ENCODE results near the gene LSM14B. TPM values are rescaled to one million over a fixed set of nuclear protein-coding genes. Genes with fewer than 3 reads are reported as not detected.

LSM14B gene
- total RNA-seq, 1 experiment from 2014 or later, result 76.9 TPM

DNA sequence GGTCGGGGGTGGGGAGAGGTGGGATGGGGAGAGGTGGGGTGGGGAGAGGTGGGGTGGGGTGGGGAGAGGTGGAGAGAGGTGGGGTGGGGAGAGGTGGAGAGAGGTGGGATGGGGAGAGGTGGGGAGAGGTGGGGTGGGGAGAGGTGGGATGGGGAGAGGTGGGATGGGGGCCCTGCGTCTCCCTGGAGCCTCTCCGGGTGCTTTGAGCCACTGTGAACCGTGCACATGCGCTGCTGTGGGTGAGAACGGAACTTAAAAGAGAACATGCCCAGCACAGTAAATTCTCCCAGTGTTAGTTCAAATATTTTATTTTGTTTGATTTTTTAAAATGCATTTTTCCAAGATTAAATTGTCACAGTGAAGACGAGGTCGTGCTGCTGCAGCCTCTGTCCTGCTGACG lies 38.0 kb downstream of the LSM14B start:
- Mint-ChIP-seq H3K4me1 (ENCODE audit: low read depth, unreplicated experiment) (peaks cover 44% of the 10 kb centered on the region), H3K36me3 (ENCODE audit: insufficient read depth, unreplicated experiment) (peaks cover 52% of the 10 kb centered on the region), H3K27me3 (ENCODE audit: unreplicated experiment) (no peaks in the 10 kb centered on the region), H3K27ac (ENCODE audit: unreplicated experiment) (no peak overlapping the region), H3K4me3 (ENCODE audit: low read depth, unreplicated experiment) (peak overlapping the region; percentile 15), H3K9me3 (ENCODE audit: low read depth, unreplicated experiment) (no peaks in the 10 kb centered on the region)
- DNase-seq, result no peak
- TF ChIP-seq, protein P1, sequence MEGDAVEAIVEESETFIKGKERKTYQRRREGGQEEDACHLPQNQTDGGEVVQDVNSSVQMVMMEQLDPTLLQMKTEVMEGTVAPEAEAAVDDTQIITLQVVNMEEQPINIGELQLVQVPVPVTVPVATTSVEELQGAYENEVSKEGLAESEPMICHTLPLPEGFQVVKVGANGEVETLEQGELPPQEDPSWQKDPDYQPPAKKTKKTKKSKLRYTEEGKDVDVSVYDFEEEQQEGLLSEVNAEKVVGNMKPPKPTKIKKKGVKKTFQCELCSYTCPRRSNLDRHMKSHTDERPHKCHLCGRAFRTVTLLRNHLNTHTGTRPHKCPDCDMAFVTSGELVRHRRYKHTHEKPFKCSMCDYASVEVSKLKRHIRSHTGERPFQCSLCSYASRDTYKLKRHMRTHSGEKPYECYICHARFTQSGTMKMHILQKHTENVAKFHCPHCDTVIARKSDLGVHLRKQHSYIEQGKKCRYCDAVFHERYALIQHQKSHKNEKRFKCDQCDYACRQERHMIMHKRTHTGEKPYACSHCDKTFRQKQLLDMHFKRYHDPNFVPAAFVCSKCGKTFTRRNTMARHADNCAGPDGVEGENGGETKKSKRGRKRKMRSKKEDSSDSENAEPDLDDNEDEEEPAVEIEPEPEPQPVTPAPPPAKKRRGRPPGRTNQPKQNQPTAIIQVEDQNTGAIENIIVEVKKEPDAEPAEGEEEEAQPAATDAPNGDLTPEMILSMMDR (IDR thresholded peaks at IDR 0.05; ENCODE audit: unreplicated experiment), result no peak
- intact Hi-C loops (cut with micrococcal nuclease; ENCODE audit: unreplicated experiment), result no loop called here
- no TSS peak for BruUV-seq (replicated peaks)
- CTCF ChIA-PET, result interaction anchor here (0.6 kb wide), 1 partner anchor 454 kb away, joined by 7 read pairs; no protein-coding TSS in a partner anchor

DNA sequence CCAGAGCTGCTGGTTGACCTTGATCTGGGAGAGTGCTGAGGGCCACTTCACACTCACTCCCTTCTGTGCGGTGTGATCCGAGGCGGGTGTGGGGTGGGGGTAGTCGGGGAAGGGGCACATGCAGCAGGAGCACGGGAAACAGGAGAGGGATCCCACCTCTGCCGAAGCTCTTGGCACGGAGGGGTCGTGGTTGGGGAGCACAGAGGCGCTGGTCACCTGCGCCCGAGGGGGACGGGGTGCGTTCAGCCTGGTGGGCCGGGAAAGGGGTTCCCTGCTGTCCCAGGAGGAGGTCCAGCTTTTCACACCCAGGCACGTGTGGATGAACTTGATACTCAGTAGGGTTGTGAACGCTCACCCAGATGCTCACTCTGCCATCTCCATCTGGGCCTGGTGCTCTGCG lies 38.6 kb downstream of the LSM14B start:
- H3K36me3 Mint-ChIP-seq (ENCODE audit: insufficient read depth, unreplicated experiment), result peaks cover 58% of the 10 kb centered on the region
- BruUV-seq (replicated peaks), result no TSS peak
- no peaks in the 10 kb centered on the region for H3K9me3 Mint-ChIP-seq (ENCODE audit: low read depth, unreplicated experiment)
- TF ChIP-seq, protein P1 (IDR thresholded peaks at IDR 0.05; ENCODE audit: unreplicated experiment), result no peak
- H3K27me3 Mint-ChIP-seq (ENCODE audit: unreplicated experiment), result no peaks in the 10 kb centered on the region
- intact Hi-C loops (cut with micrococcal nuclease; ENCODE audit: unreplicated experiment), result no loop called here
- peak overlapping the region; percentile 53 for H3K27ac Mint-ChIP-seq (ENCODE audit: unreplicated experiment)
- DNase-seq, result no peak
- CTCF ChIA-PET, result no interaction called here
- H3K4me1 Mint-ChIP-seq (ENCODE audit: low read depth, unreplicated experiment), result peaks cover 39% of the 10 kb centered on the region
- peak overlapping the region; percentile 39 for H3K4me3 Mint-ChIP-seq (ENCODE audit: low read depth, unreplicated experiment)

DNA sequence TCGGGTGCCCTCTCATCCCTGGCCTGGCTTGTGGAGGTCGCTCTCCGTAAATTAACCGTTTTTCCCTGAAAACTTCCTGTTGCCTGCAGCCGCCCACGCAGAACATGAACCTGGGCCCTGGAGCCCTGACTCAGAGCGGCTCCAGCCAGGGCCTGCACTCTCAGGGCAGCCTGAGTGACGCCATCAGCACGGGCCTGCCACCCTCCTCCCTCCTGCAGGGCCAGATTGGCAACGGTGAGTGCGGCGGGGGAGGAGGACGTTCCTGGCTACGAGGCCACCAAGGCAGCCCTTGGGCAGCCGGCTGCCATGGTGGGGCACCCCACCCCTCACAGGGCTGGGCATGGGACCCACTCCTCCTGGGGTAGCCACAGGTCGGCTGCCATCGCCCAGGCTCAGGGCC lies 39.1 kb downstream of the LSM14B start:
- CTCF ChIA-PET, result no interaction called here
- peak; percentile 63 for DNase-seq
- BruUV-seq (replicated peaks), result no TSS peak
- Mint-ChIP-seq H3K27me3 (ENCODE audit: unreplicated experiment) (no peaks in the 10 kb centered on the region), H3K9me3 (ENCODE audit: low read depth, unreplicated experiment) (no peaks in the 10 kb centered on the region), H3K4me1 (ENCODE audit: low read depth, unreplicated experiment) (peaks cover 35% of the 10 kb centered on the region), H3K36me3 (ENCODE audit: insufficient read depth, unreplicated experiment) (peaks cover 63% of the 10 kb centered on the region), H3K27ac (ENCODE audit: unreplicated experiment) (peak overlapping the region; percentile 53), H3K4me3 (ENCODE audit: low read depth, unreplicated experiment) (peak overlapping the region; percentile 39)
- intact Hi-C loops (cut with micrococcal nuclease; ENCODE audit: unreplicated experiment), result no loop called here
- TF ChIP-seq, protein P1 (IDR thresholded peaks at IDR 0.05; ENCODE audit: unreplicated experiment), result no peak

DNA sequence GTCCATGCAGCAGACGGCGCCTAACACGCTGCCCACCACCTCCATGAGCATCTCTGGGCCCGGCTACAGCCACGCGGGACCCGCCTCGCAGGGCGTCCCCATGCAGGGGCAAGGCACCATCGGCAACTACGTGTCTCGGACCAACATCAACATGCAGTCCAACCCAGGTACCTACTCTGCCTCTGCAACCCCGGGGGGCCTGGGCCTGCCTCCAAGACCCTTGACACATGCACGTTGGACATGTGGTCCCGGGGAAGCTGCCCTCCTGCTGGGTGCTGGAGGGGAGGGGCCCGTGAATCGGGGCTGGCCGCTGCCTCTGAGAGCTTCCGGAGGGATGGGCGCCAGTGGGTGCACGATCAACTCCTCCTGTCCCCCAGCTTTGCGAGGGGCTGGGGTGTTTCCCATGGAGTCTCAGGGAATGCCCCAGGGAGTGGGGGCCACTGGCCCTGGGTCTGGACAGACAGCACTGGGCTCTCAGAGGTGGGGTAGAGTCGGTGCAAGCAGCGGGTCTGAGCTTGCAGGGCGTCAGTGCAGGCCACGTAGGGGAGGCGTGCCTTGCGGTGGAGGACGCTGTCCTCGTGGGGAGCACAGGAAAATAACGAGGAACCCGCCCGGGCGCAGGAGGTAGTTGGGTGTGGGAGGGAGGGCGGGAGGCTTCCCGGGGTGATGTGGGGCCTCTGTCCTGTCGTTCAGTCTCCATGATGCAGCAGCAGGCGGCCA lies 40.6 kb downstream of the LSM14B start:
- H3K4me1 Mint-ChIP-seq (ENCODE audit: low read depth, unreplicated experiment), result peaks cover 35% of the 10 kb centered on the region
- no peak overlapping the region for H3K4me3 Mint-ChIP-seq (ENCODE audit: low read depth, unreplicated experiment)
- H3K36me3 Mint-ChIP-seq (ENCODE audit: insufficient read depth, unreplicated experiment), result peaks cover 67% of the 10 kb centered on the region
- no peaks in the 10 kb centered on the region for H3K9me3 Mint-ChIP-seq (ENCODE audit: low read depth, unreplicated experiment)
- no peaks in the 10 kb centered on the region for H3K27me3 Mint-ChIP-seq (ENCODE audit: unreplicated experiment)
- no peak overlapping the region for H3K27ac Mint-ChIP-seq (ENCODE audit: unreplicated experiment)
- no TSS peak for BruUV-seq (replicated peaks)
- no peak for DNase-seq
- CTCF ChIA-PET, result interaction anchor here (0.5 kb wide), 1 partner anchor 161 kb away, joined by 4 read pairs; no protein-coding TSS in a partner anchor
- intact Hi-C loops (cut with micrococcal nuclease; ENCODE audit: unreplicated experiment), result no loop called here
- TF ChIP-seq, protein P1 (IDR thresholded peaks at IDR 0.05; ENCODE audit: unreplicated experiment), result no peak

All from Calu3 (cell line).